Ovary (tissue), 9 donors: ENCODE results near the gene RAPH1. TPM values are rescaled to one million over a fixed set of nuclear protein-coding genes. Genes with fewer than 3 reads are reported as not detected.

Experiments
- DNase-seq, 5 donors: peaks; one replicate each; pipeline ENCODE4 v3.0.0-alpha.2; 2019 to 2020
- H3K27ac ChIP-seq, 2 donors: fragments of 200-600 bp; one replicate each; pipeline versions ENCODE4 v1.5.1 to v1.8.0; 2019 to 2022
- H3K27me3 ChIP-seq: fragments of 200-600 bp; one replicate; pipeline ENCODE4 v1.8.0; 2022
- H3K36me3 ChIP-seq: fragments of 200-600 bp; sonication (generic); one replicate; pipeline ENCODE4 v1.5.1; 2019
- H3K4me1 ChIP-seq: one replicate; pipeline ENCODE4 v1.8.1; 2013; ENCODE audit warnings: mild to moderate bottlenecking, moderate library complexity; ENCODE audit not compliant: insufficient read depth
- H3K4me3 ChIP-seq: fragments of 200-600 bp; sonication (generic); one replicate; pipeline ENCODE4 v1.5.1; 2017
- H3K9me3 ChIP-seq, 2 donors: fragments of 200-600 bp in 1 of 2; sonication (generic) in 1 of 2; one replicate each; pipeline versions ENCODE4 v1.5.1 to v1.8.1; 2013 to 2019; ENCODE audit warnings: mild to moderate bottlenecking in 1 of 2, moderate library complexity in 1 of 2
- EP300 ChIP-seq: sonication (generic); formaldehyde crosslinking; IDR thresholded peaks from one replicate; pipeline ENCODE4 v1.6.1; 2017; ENCODE audit warnings: antibody characterized with exemption
- POLR2A ChIP-seq: fragments of 450-650 bp; IDR thresholded peaks from one replicate; pipeline ENCODE4 v1.6.1; 2017; ENCODE audit warnings: antibody characterized with exemption, mild to moderate bottlenecking, moderate library complexity
- WGBS, 3 donors: extraction: QIAGEN DNeasy Blood & Tissue Kit in 1 of 3; methylation state at CpG; one replicate each; pipeline versions ENCODE4 v1.1.5 to v1.1.7; 2013 to 2017; 5-methylcytosine and 5-hydroxymethylcytosine counted together
- intact Hi-C, 4 donors: fragments of 100-400 bp; cut with DNase I; formaldehyde crosslinking; loops; one replicate each; pipeline versions ENCODE4 v1.11.0 to v1.15.1; 2022 to 2023
- polyA plus RNA-seq, 2 donors: library from polyadenylated mRNA; stranded (reverse); fragments of 200-250 nt in 1 of 2; fragments of 350-450 nt in 1 of 2; fragmentation: Illumina TruSeq in 1 of 2; extraction: RNeasy Lipid Tissue Mini Kit (QIAGEN cat#74804) in 1 of 2; gene quantifications; one replicate each; pipeline ENCODE4 v1.2.3, GENCODE V29; 2013 to 2014
- total RNA-seq, 7 donors: library from RNA; depleted of rRNA in 2 of 7; stranded (reverse); fragments of >200 nt in 2 of 7; fragmentation: NEBNext Ultra II Directional in 3 of 7; extraction: Animal tissue kit (Norgen Biotek cat#: 25700) in 3 of 7; gene quantifications; one replicate each; pipeline versions ENCODE4 v1.1.0 to v1.2.4, GENCODE V29; 2016 to 2023
- TF ChIP-seq, protein P1 (sequence below), 3 donors: fragments of 450-650 bp in 2 of 3; fragments of 200-600 bp in 1 of 3; IDR thresholded peaks; one replicate each; pipeline versions ENCODE4 v1.5.1 to v1.8.0; 2016 to 2022; ENCODE audit warnings: antibody characterized with exemption in 3 of 3, mild to moderate bottlenecking in 1 of 3
- donor health status: DM: no; HTN: no; CAD: no; lungs with moderate emphysema.
- donor health status: DM: no; HTN: no; CAD: no.
- donor health status: Bipolar disorder and iron deficiency.
- donor health status: DM: yes; HTN: yes; CAD: no.
- donor health status: DM: no; HTN: no; CAD: no.
- donor health status: DM: yes; HTN: yes; CAD: no.

RAPH1 gene
- total and polyA plus RNA-seq, 9 donors: 2.7 to 23.5 (median 10.5) TPM

DNA sequence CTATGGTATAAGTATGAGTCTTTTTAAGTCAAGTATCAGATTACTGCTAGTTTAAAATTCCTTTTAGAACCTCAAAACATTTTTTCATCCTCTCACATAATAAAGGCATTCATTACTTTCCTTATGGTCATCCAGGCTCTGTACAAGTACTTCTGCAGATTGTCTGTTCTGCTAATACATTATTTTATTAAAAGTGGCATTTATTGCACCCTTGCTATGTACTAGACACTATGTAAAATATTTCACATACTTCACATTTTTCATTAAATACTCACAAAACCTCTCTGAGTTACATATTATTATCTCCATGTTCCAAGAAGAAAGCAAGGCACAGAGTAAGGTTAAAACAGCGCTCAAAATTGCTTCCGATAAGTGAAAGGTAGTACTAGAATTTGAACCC lies 84.1 kb downstream of the RAPH1 start:
- H3K36me3 ChIP-seq: no peaks in the 10 kb centered on the region
- intact Hi-C loops: loop anchor here in 2 of 4 donors (5.0 to 10.0 kb wide), 2 partner anchors 214 to 876 kb away; partner anchors contain the start of gene CYP20A1 (in 1 of the 2)
- 51 to 65% (median 64%) methylated on average over 2 of the region's 2 CpGs for WGBS, 3 donors

DNA sequence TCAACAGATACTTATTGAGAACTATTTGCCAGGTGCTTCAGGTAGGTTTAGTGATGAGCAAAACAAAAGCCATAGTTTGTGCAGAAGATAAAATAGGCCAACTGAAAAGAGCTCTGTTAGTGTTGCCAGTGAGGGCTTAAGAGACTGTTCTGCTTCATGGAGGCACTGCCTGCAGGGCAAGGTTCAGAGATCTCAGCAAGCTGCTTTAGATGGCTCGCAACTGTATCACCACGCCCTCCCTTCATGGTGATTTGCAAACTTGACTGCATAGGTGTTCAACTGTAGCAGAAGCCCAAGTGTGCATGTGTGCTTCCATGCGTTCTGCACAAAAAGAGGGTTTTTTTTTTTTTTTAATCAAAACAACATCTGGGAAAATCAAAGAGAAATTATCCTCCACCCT lies 84.5 kb downstream of the RAPH1 start:
- intact Hi-C loops: loop anchor here in 2 of 4 donors (5.0 to 10.0 kb wide), 2 partner anchors 213 to 876 kb away; partner anchors contain the start of gene CYP20A1 (in 1 of the 2)
- WGBS, 3 donors: 83 to 91% (median 84%) methylated on average over 3 of the region's 3 CpGs
- TF ChIP-seq POLR2A: no peak
- TF ChIP-seq, protein P1, sequence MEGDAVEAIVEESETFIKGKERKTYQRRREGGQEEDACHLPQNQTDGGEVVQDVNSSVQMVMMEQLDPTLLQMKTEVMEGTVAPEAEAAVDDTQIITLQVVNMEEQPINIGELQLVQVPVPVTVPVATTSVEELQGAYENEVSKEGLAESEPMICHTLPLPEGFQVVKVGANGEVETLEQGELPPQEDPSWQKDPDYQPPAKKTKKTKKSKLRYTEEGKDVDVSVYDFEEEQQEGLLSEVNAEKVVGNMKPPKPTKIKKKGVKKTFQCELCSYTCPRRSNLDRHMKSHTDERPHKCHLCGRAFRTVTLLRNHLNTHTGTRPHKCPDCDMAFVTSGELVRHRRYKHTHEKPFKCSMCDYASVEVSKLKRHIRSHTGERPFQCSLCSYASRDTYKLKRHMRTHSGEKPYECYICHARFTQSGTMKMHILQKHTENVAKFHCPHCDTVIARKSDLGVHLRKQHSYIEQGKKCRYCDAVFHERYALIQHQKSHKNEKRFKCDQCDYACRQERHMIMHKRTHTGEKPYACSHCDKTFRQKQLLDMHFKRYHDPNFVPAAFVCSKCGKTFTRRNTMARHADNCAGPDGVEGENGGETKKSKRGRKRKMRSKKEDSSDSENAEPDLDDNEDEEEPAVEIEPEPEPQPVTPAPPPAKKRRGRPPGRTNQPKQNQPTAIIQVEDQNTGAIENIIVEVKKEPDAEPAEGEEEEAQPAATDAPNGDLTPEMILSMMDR (IDR thresholded peaks at IDR 0.05): no peak
- no peak for TF ChIP-seq EP300
- Histone ChIP-seq H3K4me1 (no peaks in the 10 kb centered on the region), H3K9me3 (no peaks in the 10 kb centered on the region), H3K4me3 (no peak overlapping the region), H3K27ac (no peak overlapping the region), H3K27me3 (no peaks in the 10 kb centered on the region), H3K36me3 (no peaks in the 10 kb centered on the region)
- no peak for DNase-seq

More for the DNA sequence above, 84.1 kb downstream of the RAPH1 start:
- TF ChIP-seq EP300 (no peak), POLR2A (no peak)
- TF ChIP-seq, protein P1 (IDR thresholded peaks at IDR 0.05): no peak
- Histone ChIP-seq H3K27ac (no peak overlapping the region), H3K4me1 (no peaks in the 10 kb centered on the region), H3K9me3 (no peaks in the 10 kb centered on the region), H3K27me3 (no peaks in the 10 kb centered on the region), H3K4me3 (no peak overlapping the region)
- DNase-seq: no peak

DNA sequence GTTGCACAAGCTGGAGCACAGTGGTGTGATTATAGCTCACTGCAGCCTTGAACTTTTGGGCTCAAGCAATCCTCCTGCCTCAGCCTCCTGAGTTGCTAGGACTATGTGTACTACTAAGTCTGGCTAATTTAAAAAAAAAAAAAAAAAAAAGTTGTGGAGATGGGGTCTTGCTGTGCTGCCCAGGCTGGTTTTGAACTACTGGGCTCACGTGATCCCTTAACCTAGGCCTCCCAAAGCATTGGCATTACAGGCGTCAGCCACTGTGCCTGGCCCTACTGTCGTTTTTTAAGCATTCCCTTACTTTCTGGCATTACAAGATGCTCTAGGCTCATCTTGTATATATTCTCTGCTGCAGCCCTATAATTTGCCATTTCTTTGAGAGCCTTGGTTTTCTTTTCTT lies 88.3 kb downstream of the RAPH1 start:
- Histone ChIP-seq H3K4me1 (no peaks in the 10 kb centered on the region), H3K27ac (no peak overlapping the region), H3K27me3 (no peaks in the 10 kb centered on the region), H3K4me3 (no peak overlapping the region), H3K9me3 (no peaks in the 10 kb centered on the region), H3K36me3 (no peaks in the 10 kb centered on the region)
- intact Hi-C loops: no loop called here
- WGBS, 3 donors: 97 to 99% (median 98%) methylated on average over 3 of the region's 3 CpGs
- TF ChIP-seq EP300: no peak
- TF ChIP-seq, protein P1 (IDR thresholded peaks at IDR 0.05): no peak
- TF ChIP-seq POLR2A: no peak
- no peak for DNase-seq

GRCh38 chr2:203446071-203446481 lies 89.0 kb downstream of the RAPH1 start:
- intact Hi-C loops: no loop called here
- Histone ChIP-seq H3K36me3 (no peaks in the 10 kb centered on the region), H3K27me3 (no peaks in the 10 kb centered on the region)

More at GRCh38 chr2:203446071-203446481, 89.0 kb downstream of the RAPH1 start:
- H3K4me3 ChIP-seq: no peak overlapping the region
- H3K4me1 ChIP-seq: no peaks in the 10 kb centered on the region
- no peak overlapping the region for H3K27ac ChIP-seq
- TF ChIP-seq, protein P1 (IDR thresholded peaks at IDR 0.05): no peak
- no peak for TF ChIP-seq EP300
- TF ChIP-seq POLR2A: no peak
- no peak for DNase-seq
- WGBS, 3 donors: 88 to 90% (median 89%) methylated on average over 3 of the region's 3 CpGs
- H3K9me3 ChIP-seq: no peaks in the 10 kb centered on the region
